K562 (cell line): ENCODE measurements around the gene PMPCA. TPM values are rescaled to one million over a fixed set of nuclear protein-coding genes. Genes with fewer than 3 reads are reported as not detected.

ENCODE experiments used
- ATAC-seq: fragments of 200-7000 bp; cut with Tn5 transposase; 3 replicates; pipeline ENCODE4 v1.9.1; 2020; ENCODE audit warnings: moderate library complexity
- BruUV-seq: library from RNA; stranded (reverse); fragments of 400-500 nt; replicated peaks from 2 replicates; lab custom pipeline; 2021; lab: Mats Ljungman, UMichigan
- CTCF ChIA-PET: fragments of 300-600 bp; formaldehyde crosslinking; extraction: SDS; loops from one replicate; lab custom pipeline; 2021; ENCODE audit warnings: low intra/inter-chr PET ratio; lab: Yijun Ruan, JAX
- POLR2A ChIA-PET: fragments of 300-600, 350-650 bp; sonication (Branson Sonifier 250); formaldehyde crosslinking; extraction: SDS; loops from one replicate; lab custom pipeline; 2021; ENCODE audit warnings: antibody characterized with exemption, inconsistent platforms; lab: Yijun Ruan, JAX
- DNase-seq, 4 experiments: peaks; one replicate each; pipeline versions ENCODE4 v3.0.0 to v3.0.0-alpha.2; 2011 to 2018; ENCODE audit warnings: low spot score in 3 of 4, mixed read lengths in 3 of 4; ENCODE audit errors: extremely low read depth in 1 of 4
- FAIRE-seq: peaks from 2 replicates; lab custom pipeline; 2011; peaks lifted over from hg19 to GRCh38; lab: Jason Lieb, UNC
- H2AFZ ChIP-seq: 2 replicates; pipeline ENCODE4 v1.6.0; 2011; ENCODE audit warnings: low read depth, low read length, control low read depth, inconsistent platforms
- H3K27ac ChIP-seq: fragments of 200-600 bp; 3 replicates; pipeline ENCODE4 v1.8.0; 2011; ENCODE audit warnings: low read depth, mild to moderate bottlenecking, control low read depth, inconsistent platforms, low read length, moderate library complexity, mixed read lengths; ENCODE audit errors: extremely low read depth
- H3K27me3 ChIP-seq, 2 experiments: fragments of 300-600 bp in 1 of 2; 2 replicates in 1 of 2; 3 replicates in 1 of 2; pipeline versions ENCODE4 v1.6.0 to v1.8.0; 2011; ENCODE audit warnings: inconsistent platforms in 2 of 2, low read length in 2 of 2, mild to moderate bottlenecking in 1 of 2, mixed read lengths in 1 of 2, moderate library complexity in 1 of 2; ENCODE audit not compliant: control insufficient read depth in 2 of 2, insufficient read depth in 2 of 2
- H3K36me3 ChIP-seq: fragments of 300-600 bp; 3 replicates; pipeline ENCODE4 v1.8.0; 2011; ENCODE audit warnings: mild to moderate bottlenecking, low read length, inconsistent platforms; ENCODE audit not compliant: control insufficient read depth, insufficient read depth
- H3K4me1 ChIP-seq, 2 experiments: fragments of 200-600 bp in 1 of 2; replicated peaks in 1 of 2; 2 replicates in 1 of 2; 3 replicates in 1 of 2; pipeline versions ENCODE4 v1.5.1 to v1.8.0; 2011; ENCODE audit warnings: inconsistent platforms in 2 of 2, low read length in 2 of 2, mild to moderate bottlenecking in 1 of 2, mixed read lengths in 1 of 2, moderate library complexity in 1 of 2; ENCODE audit not compliant: control insufficient read depth in 2 of 2, insufficient read depth in 2 of 2
- H3K4me2 ChIP-seq: 2 replicates; pipeline ENCODE4 v1.6.1; 2011; ENCODE audit warnings: low read length, control low read depth, inconsistent platforms, mixed read lengths; ENCODE audit not compliant: insufficient read depth
- H3K4me3 ChIP-seq: fragments of 200-600 bp; sonication (generic), shearing (Covaris generic); 2 replicates; pipeline ENCODE4 v1.5.1; 2016; ENCODE audit warnings: control low read depth, inconsistent platforms
- H3K79me2 ChIP-seq: fragments of 200-600 bp; 3 replicates; pipeline ENCODE4 v1.8.0; 2011; ENCODE audit warnings: low read length, inconsistent platforms; ENCODE audit not compliant: control insufficient read depth, insufficient read depth
- H3K9ac ChIP-seq, 2 experiments: 2 replicates each; pipeline versions ENCODE4 v1.6.0 to v1.6.1; 2011; ENCODE audit warnings: low read depth in 2 of 2, low read length in 2 of 2, control low read depth in 1 of 2, inconsistent platforms in 1 of 2, mild to moderate bottlenecking in 1 of 2, mixed read lengths in 1 of 2; ENCODE audit not compliant: insufficient read depth in 1 of 2
- H3K9me1 ChIP-seq: one replicate; pipeline ENCODE4 v1.6.0; 2011; ENCODE audit warnings: inconsistent platforms, mild to moderate bottlenecking, low read length, moderate library complexity; ENCODE audit not compliant: control insufficient read depth, insufficient read depth
- H3K9me3 ChIP-seq: replicated peaks from 2 replicates; pipeline ENCODE4 v1.5.1; 2011; ENCODE audit warnings: low read depth, low read length, inconsistent platforms; ENCODE audit not compliant: control insufficient read depth, insufficient read depth
- H4K20me1 ChIP-seq: replicated peaks from 2 replicates; pipeline ENCODE4 v1.6.1; 2011; ENCODE audit warnings: low read length, inconsistent platforms, mixed read lengths; ENCODE audit not compliant: control insufficient read depth, insufficient read depth
- ARID3B ChIP-seq: fragments of 250-450 bp; sonication (Bioruptor Pico); IDR thresholded peaks from 2 replicates; pipeline ENCODE4 v1.4.0; 2020; ENCODE audit warnings: borderline replicate concordance
- DIDO1 ChIP-seq: fragments of 450-650 bp; IDR thresholded peaks from 2 replicates; pipeline ENCODE4 v1.6.1; 2016; ENCODE audit warnings: low read depth, missing biosample characterization, missing genetic modification characterization
- EP400 ChIP-seq: fragments of 450-650 bp; IDR thresholded peaks from 2 replicates; pipeline ENCODE4 v1.6.1; 2017; ENCODE audit warnings: antibody characterized with exemption, mild to moderate bottlenecking, moderate library complexity
- FOXO4 ChIP-seq: fragments of 450-650 bp; formaldehyde crosslinking; IDR thresholded peaks from 2 replicates; pipeline ENCODE4 v1.4.0; 2020; ENCODE audit warnings: mild to moderate bottlenecking, moderate library complexity
- HDAC2 ChIP-seq: fragments of 450-650 bp; IDR thresholded peaks from 2 replicates; pipeline ENCODE4 v1.6.1; 2016; ENCODE audit warnings: mild to moderate bottlenecking
- PHF8 ChIP-seq: fragments of 200-600 bp; sonication (generic); IDR thresholded peaks from 2 replicates; pipeline ENCODE4 v1.6.1; 2012; ENCODE audit warnings: mixed run types, mild to moderate bottlenecking, inconsistent platforms, low read length, moderate library complexity, borderline replicate concordance
- SMAD4 ChIP-seq: fragments of 250-450 bp; sonication (Bioruptor Pico); conservative IDR thresholded peaks from 2 replicates; pipeline ENCODE4 v1.8.0; 2021; ENCODE audit warnings: inconsistent platforms, mild to moderate bottlenecking, moderate library complexity
- VEZF1 ChIP-seq: fragments of 200-800 bp; sonication (Bioruptor generic); IDR thresholded peaks from 2 replicates; pipeline ENCODE4 v1.6.1; 2017; ENCODE audit warnings: missing genetic modification characterization, missing compliant biosample characterization
- ZFX ChIP-seq: sonication (generic); formaldehyde crosslinking; IDR thresholded peaks from 2 replicates; pipeline ENCODE4 v1.8.0; 2022; ENCODE audit warnings: mild to moderate bottlenecking, missing genetic modification reagents, moderate library complexity
- ZNF639 ChIP-seq, 2 experiments: fragments of 200-800 bp in 1 of 2; sonication (Bioruptor generic) in 1 of 2; sonication (generic) in 1 of 2; formaldehyde crosslinking in 1 of 2; IDR thresholded peaks in 1 of 2; conservative IDR thresholded peaks in 1 of 2; 2 replicates each; pipeline versions ENCODE4 v1.5.0 to v1.6.1; 2016 to 2020; ENCODE audit warnings: missing compliant biosample characterization in 1 of 2, missing genetic modification characterization in 1 of 2, missing genetic modification reagents in 1 of 2
- WGBS: fragments of 100-300 bp; shearing (Covaris generic); methylation state at CpG from one replicate; pipeline ENCODE4 v1.1.6; 2016; ENCODE audit warnings: low coverage, mixed read lengths; ENCODE audit not compliant: insufficient coverage; ENCODE audit errors: missing lambda C conversion rate; 5-methylcytosine and 5-hydroxymethylcytosine counted together
- in situ Hi-C: fragments of 300-500 bp; cut with MboI; formaldehyde crosslinking; loops from 4 replicates; pipeline ENCODE4 v1.15.0; 2018; ENCODE audit warnings: inconsistent platforms, mixed read lengths
- intact Hi-C: fragments of 100-400 bp; cut with micrococcal nuclease; formaldehyde crosslinking; loops from 2 replicates; pipeline ENCODE4 v1.14.2; 2022
- polyA plus RNA-seq, 8 experiments: library from polyadenylated mRNA; depleted of rRNA in 4 of 8; stranded (reverse) in 5 of 8; unstranded in 3 of 8; fragments of >200 nt; fragmentation: Nextera tagmentation in 2 of 8; fragmentation: Illumina TruSeq in 1 of 8; extraction: Ambion mirVana in 2 of 8; extraction: Trizol in 1 of 8; gene quantifications; 2 replicates each; pipeline versions ENCODE4 v1.2.1 to v1.2.3, GENCODE V29; 2011 to 2014; ENCODE audit warnings: inconsistent platforms in 1 of 8, missing spikeins in 1 of 8
- total RNA-seq, 7 experiments: library from RNA; depleted of rRNA in 6 of 7; stranded (reverse); fragments of >200 nt in 6 of 7; fragmentation: Illumina TruSeq in 2 of 7; extraction: Trizol in 2 of 7; gene quantifications; 2 replicates each; pipeline versions ENCODE4 v1.2.1 to v1.2.3, GENCODE V29; 2011 to 2021; ENCODE audit warnings: low replicate concordance in 1 of 7

PMPCA gene
- total and polyA plus RNA-seq, 9 of the 15 experiments (the other 6 are each of a cell fraction or from before 2014, with no cell fraction given): 23.9 to 143 (median 86.6) TPM

GRCh38 chr9:136387217-136387616, 23.2 kb upstream of the PMPCA start (continued):
- TF ChIP-seq FOXO4 (CRISPR knock-in tag) (no peak), ARID3B (CRISPR knock-in tag) (no peak), ZFX (CRISPR knock-in tag) (no peak), HDAC2 (no peak), EP400 (no peak), VEZF1 (CRISPR knock-in tag) (no peak)

- no peak overlapping the region for H3K4me2 ChIP-seq
- POLR2A ChIA-PET: interaction anchor here (0.6 to 1.0 kb wide), 5 partner anchors 12 to 434 kb away, joined by 3 to 6 read pairs (median 4); partner anchors contain the start of gene DNLZ
These were observed 21.1 kb upstream of the PMPCA start for GRCh38 chr9:136389396-136389795.

More at GRCh38 chr9:136389396-136389795, 21.1 kb upstream of the PMPCA start:
- Histone ChIP-seq H3K4me3 (no peak overlapping the region), H3K27me3 (no peaks in the 10 kb centered on the region), H3K79me2 (no peaks in the 10 kb centered on the region), H3K9me3 (no peaks in the 10 kb centered on the region), H3K36me3 (peaks cover 91% of the 10 kb centered on the region; the same call in 2 of the 3 replicates), H3K4me1 (peaks cover 0 to 13% of the 10 kb centered on the region in 2 experiments; a peak in 1 of 5 replicates), H3K9ac (no peak overlapping the region), H2AFZ (no peak overlapping the region), H3K9me1 (no peaks in the 10 kb centered on the region), H3K27ac (no peak overlapping the region), H4K20me1 (no peaks in the 10 kb centered on the region)
- ATAC-seq (no peak), FAIRE-seq (no peak), DNase-seq (no peak)
- intact Hi-C loops (no loop called here), in situ Hi-C loops (no loop called here)
- TF ChIP-seq ZNF639 (CRISPR knock-in tag; conservative IDR thresholded peaks at IDR 0.05 in 1 of 2, IDR thresholded peaks at IDR 0.05 in 1 of 2) (no peak), SMAD4 (CRISPR knock-in tag) (no peak), DIDO1 (tag) (no peak), PHF8 (no peak)
- CTCF ChIA-PET: no interaction called here
- 94% methylated on average over 14 of the region's 14 CpGs for WGBS
- no TSS peak for BruUV-seq
